ENCODE data around the gene LDLR.

- TF ChIP-seq CTCF (IDR thresholded peaks at IDR 0.05) (peak in 3 of 4 experiments; percentile 6 to 36 (median 14)), POLR2AphosphoS5 (IDR thresholded peaks at IDR 0.05) (peak; percentile 91)
Measured at GRCh38 chr19:11159598-11160439, 70.6 kb downstream of the LDLR start.
